Measurements from ENCODE around the gene NAIP.
"Not testable (repeated sequence)": the region's sequence is repeated elsewhere in the genome, so short reads cannot be mapped to it uniquely, and the experiment has no call there.

- not testable (repeated sequence) for TF ChIP-seq POLR2A, CTCF (IDR thresholded peaks at IDR 0.05)
These were observed 100.0 kb downstream of the NAIP start for GRCh38 chr5:70925211-70925562.

Measured in uterus (tissue), 2 donors.